Endothelial cell of umbilical vein (primary cell): ENCODE measurements around the gene MALAT1.

ENCODE experiments used
- EZH2 ChIP-seq: IDR thresholded peaks from 2 replicates; pipeline ENCODE4 v1.6.1; 2012; ENCODE audit warnings: borderline replicate concordance, low read depth, mild to moderate bottlenecking, moderate library complexity, low read length, inconsistent platforms; ENCODE audit not compliant: severe bottlenecking
- MYC ChIP-seq: IDR thresholded peaks from one replicate; pipeline ENCODE4 v1.6.1; 2011; ENCODE audit warnings: mild to moderate bottlenecking, low read depth, low read length
- POLR2A ChIP-seq: IDR thresholded peaks from 2 replicates; pipeline ENCODE4 v1.6.1; 2012; ENCODE audit warnings: low read depth, mild to moderate bottlenecking, control low read depth, low read length
- TF ChIP-seq, protein P1 (sequence below), 2 donors: IDR thresholded peaks; 1 replicate in 1 of 2; 2 replicates in 1 of 2; pipeline ENCODE4 v1.5.1; 2011; ENCODE audit warnings: low read length in 2 of 2, mild to moderate bottlenecking in 2 of 2, moderate library complexity in 2 of 2, control low read depth in 1 of 2, inconsistent platforms in 1 of 2, low read depth in 1 of 2; ENCODE audit not compliant: insufficient read depth in 1 of 2; ENCODE audit errors: extremely low read depth in 1 of 2

DNA sequence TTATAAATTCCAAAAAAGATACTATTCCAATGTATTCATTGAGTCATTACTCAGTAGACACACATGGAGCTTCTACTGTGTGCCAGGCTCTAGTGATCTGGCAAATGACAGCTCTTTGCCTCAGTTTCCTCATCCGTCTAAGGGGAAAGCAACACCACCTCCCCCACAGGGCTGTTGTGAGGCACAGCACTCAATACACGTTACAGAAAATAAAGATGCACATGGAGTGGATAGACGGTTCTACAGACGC lies 6.5 kb upstream of the MALAT1 start:
- TF ChIP-seq EZH2 (no peak), MYC (no peak), POLR2A (peak; percentile 7)
- TF ChIP-seq, protein P1, sequence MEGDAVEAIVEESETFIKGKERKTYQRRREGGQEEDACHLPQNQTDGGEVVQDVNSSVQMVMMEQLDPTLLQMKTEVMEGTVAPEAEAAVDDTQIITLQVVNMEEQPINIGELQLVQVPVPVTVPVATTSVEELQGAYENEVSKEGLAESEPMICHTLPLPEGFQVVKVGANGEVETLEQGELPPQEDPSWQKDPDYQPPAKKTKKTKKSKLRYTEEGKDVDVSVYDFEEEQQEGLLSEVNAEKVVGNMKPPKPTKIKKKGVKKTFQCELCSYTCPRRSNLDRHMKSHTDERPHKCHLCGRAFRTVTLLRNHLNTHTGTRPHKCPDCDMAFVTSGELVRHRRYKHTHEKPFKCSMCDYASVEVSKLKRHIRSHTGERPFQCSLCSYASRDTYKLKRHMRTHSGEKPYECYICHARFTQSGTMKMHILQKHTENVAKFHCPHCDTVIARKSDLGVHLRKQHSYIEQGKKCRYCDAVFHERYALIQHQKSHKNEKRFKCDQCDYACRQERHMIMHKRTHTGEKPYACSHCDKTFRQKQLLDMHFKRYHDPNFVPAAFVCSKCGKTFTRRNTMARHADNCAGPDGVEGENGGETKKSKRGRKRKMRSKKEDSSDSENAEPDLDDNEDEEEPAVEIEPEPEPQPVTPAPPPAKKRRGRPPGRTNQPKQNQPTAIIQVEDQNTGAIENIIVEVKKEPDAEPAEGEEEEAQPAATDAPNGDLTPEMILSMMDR (IDR thresholded peaks at IDR 0.05; ENCODE audit: extremely low read depth in 1 of 2, insufficient read depth in 1 of 2, low read depth in 1 of 2, low read length in 2 of 2) = no peak
